Stimulated activated CD4-positive, alpha-beta T cell treated with anti-CD3 and anti-CD28 coated beads, Interleukin-15, amount 100 ng/mL, for 24 hours (primary cell): ENCODE data around the gene ELP1.
"Not testable (repeated sequence)": the region's sequence is repeated elsewhere in the genome, so short reads cannot be mapped to it uniquely, and the experiment has no call there.

Experiments
- DNase-seq: peaks from one replicate; pipeline ENCODE4 v3.0.0-alpha.2; 2020

Gene ELP1

GRCh38 chr9:108852079-108852478, 81.8 kb downstream of the ELP1 start:
- DNase-seq: no peak

- no peak for DNase-seq
Observed at GRCh38 chr9:108851138-108851537, 82.8 kb downstream of the ELP1 start.

DNA sequence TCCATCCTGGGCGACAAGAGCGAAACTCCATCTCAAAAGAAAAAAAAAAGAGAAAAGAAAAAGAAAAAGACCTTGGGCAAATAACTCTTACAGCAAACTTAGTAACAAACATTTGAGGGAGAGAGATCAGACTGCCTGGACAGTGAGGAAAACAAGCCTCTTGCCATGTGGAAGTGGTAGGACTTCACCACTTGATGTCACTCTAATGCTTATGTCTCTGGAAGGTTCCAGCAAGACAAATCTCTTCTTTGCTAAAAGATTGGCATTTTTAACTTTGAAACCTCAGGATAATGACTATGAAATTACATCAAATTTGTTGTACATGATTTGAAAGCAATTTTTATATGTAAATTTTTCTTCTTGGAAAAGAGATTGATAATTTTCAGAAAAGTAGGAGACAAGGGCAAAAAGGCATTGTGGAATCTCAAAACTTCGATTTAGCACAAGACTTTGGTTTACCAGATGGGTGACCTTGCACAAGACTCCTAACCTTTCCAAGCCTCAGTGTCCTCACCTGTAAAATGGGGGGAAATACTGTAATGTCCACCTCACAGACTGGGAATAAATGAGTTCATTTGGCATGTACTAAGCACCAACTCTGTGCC, 83.5 kb downstream of the ELP1 start:
- DNase-seq: no peak

GRCh38 chr9:108848296-108848695, 85.6 kb downstream of the ELP1 start:
- DNase-seq: not testable (repeated sequence)

DNA sequence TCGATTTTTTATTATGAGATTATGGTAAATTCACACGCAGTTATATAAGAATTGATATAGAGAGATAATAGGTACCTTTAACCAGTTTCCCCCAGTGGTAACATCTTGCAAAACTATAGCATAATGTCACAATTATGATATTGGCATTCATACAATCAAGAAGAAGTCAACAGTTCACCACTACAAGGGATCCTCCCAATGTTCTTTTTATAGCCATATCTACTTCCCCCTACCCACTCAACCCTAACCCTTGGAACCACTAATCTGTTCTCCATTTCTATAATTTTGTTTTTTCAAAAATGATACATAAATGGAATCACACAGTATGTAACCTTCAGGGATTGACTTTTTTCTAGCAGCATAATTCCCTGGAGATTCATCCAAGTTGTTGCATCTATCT, 88.0 kb downstream of the ELP1 start:
- DNase-seq: no peak

DNA sequence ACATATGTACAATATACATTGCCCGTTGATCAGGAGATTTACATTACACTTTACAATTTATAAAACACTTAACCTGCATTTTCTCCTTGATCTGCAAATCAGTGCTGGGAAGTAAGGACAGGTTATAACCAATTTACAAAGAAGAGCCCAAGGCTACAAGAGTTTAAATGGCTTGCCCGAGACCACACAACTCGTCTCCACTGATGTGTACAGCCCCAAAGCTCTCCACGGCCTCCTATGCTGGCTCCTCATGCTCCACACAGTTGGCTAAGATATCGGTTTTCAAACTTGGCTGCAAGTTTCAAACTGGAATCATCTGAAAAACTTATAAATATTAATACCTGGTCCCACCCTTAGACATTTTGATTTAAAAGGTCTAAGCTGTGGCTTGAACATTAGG, 88.4 kb downstream of the ELP1 start:
- no peak for DNase-seq

DNA sequence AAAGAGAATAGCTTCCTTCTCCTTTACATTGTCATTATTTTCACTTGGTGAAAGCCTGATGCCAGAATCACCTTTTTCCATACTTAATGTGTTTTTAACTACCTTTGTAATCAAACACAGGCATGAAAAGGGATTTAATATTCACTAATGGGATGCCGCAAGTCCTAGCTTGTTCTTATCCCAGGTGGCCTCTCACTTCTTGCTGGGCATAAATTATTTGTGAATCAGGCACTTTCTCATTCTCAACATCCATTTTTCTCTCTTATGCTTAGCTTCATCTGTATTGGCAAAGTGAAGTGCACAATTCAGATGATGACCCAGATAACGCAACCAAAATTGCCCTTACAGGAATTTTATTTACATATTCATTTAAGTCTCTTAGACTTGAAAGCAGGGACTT, 89.1 kb downstream of the ELP1 start:
- no peak for DNase-seq

DNA sequence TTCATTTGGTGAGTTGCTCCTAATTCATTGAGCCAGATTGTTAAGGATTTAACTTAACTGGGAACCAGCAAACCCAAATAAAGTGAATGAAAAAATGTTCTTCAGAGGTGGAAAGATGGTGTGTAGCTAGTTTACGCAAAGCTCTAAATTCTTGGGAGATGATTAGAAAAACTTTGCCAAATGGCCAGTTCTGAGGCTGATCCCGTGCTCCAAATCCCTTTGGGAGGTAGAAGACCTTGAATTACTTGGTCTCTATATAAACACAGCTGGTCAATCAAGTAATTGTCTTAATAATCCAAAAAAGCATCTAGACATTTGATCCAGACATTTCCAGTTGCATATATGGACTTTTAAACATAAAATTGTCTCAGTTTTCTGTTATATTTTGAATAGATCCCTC, 89.5 kb downstream of the ELP1 start:
- no peak for DNase-seq

GRCh38 chr9:108842610-108843295, 91.2 kb downstream of the ELP1 start:
- peak; percentile 19 for DNase-seq

DNA sequence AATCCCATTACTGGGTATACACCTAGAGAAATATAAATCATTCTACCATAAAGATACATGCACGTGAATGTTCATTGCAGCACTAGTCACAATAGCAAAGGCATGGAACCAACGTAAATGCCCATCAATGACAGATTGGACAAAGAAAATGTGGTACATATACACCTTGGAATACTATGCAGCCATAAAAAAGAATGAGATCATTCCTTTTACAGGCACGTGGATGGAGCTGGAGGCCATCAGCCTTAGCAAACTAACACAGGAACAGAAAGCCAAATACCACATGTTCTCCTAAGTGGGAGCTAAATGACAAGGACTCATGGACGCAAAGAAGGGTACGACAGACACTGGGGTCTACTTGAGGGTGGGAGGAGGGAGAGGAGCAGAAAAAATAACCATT, 94.4 kb downstream of the ELP1 start:
- not testable (repeated sequence) for DNase-seq

- no peak for DNase-seq
Observed at GRCh38 chr9:108838017-108838416, 95.9 kb downstream of the ELP1 start.

DNA sequence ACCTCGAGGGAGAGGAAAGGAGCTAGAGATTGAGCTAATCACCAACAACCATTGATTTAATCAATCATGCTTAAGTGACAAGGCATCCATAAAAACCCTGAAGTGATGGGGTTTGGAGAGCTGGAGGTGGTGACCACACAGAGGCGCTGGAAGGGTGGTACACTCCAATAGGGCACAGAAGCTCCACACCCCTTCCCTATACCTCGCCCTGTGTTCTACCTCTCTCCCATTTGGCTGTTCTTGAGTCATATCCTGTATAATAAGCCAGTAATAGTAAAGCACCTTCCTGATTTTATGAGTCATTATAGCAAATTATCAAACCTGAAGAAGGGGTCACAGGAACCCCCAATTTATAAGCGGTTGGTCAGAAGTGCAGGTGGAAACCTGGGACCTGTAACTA, 96.4 kb downstream of the ELP1 start:
- no peak for DNase-seq

GRCh38 chr9:108836781-108837180, 97.1 kb downstream of the ELP1 start:
- no peak for DNase-seq

DNA sequence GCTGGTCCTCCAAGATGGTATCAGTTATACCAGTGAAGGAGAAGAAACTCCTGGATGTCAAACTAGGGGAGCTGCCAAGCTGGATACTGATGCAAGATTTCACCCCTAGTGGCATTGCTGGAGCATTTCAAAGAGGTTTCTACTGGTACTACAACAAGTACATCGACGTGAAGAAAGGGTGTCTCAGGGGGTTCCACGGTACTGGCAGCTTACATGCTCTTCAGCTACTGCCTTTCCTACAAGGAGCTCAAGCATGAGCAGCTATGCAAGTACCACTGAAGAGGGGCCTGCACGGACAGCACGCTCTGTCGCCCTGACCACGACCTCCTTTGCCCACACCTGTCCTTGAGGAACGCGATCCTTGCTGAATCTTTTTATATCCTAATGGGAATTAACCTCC, 97.6 kb downstream of the ELP1 start:
- no peak for DNase-seq

GRCh38 chr9:108835831-108836230, 98.1 kb downstream of the ELP1 start:
- DNase-seq: no peak

- no peak for DNase-seq
Observed at GRCh38 chr9:108834959-108835665, 98.8 kb downstream of the ELP1 start.

GRCh38 chr9:108832179-108832500, 101.8 kb downstream of the ELP1 start:
- DNase-seq: no peak

GRCh38 chr9:108831496-108832178, 102.3 kb downstream of the ELP1 start:
- no peak for DNase-seq

DNA sequence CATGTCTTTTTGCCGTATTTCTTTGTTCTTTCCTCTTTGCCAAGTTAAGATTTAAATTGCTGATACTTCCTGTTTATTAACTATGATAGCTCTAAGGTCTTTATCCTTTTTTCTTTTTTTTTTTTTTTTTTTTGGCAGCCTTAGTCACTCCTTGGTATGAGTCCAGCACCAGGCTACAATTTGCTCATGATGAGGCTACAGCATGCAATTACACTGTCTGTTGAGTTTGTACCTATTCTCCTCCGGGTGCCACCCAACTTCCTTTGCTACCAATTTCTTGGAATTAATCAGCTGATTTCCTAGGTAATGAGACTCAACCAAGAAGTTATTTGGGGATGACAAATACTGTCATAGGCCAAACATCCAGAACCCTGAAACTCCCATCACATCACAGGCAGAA, 103.7 kb downstream of the ELP1 start:
- no peak for DNase-seq

DNA sequence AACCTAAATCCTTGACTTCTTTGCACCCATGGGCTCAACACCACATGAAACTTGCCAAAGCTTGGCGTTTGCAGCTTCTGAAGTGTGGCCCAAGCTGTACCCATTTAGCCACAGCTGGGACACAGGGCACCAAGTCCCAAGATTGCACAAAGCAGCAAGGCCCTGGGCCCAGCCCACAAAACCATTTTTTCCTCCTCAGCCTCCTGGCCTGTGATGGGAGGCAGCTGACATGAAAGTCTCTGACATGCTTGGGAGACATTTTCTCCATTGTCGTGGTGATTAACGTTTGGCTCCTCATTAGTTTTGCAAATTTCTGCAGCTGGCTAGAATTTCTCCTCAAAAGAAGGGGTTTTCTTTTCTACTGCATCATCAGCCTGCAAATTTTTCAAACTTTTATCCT, 110.1 kb downstream of the ELP1 start:
- DNase-seq: no peak
